ENCODE measurements around the gene PARD3.

Gene PARD3

DNA sequence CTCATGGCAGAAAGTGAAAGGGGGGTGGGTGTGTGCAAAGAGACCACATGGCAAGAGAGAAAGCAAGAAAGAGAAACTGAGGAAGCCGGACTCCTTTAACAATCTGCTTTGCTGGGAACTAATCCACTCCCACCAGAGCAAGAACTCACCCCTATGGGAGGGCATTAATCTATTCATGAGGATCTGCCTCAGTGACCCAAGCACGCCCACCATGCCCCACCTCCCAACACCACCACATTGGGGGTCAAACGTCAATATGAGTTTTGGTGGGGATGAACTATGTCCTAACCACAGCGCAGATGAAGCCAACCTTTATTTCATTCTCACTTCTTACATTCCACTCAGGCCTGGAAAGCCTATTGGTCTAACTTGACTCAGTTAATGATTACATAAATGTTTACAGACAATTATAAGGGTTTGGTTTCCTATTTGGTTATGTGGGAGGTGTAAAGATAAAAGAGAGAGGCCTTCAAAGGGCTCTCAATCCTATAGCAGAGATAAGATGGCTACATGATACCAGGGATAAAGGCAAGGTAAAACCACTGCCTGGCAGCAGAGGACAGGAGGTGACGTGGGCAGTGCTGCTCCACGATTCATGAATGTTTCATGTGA, 601.8 kb downstream of the PARD3 start:
- in situ Hi-C loops (cut with HindIII; ENCODE audit: low sequenced_read_pairs): no loop called here

DNA sequence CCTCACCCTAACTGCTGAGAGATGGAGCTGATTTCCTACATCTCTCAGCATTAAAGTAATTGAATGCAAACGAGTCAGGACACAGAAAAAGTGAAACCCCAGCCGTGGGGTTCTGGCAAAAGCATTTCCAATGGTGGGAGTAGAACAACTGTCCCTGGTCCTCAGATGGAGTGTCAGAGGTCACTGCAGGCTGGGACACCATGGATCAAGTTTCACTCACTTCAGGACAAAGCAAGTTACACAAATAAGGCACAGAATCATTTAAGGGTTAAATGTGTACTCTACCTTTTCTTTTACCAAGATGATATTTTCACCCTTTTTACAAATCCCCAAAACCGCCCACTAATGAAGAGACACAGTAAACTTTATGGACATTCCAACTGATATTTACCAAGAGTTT, 607.8 kb downstream of the PARD3 start:
- in situ Hi-C loops (cut with HindIII; ENCODE audit: low sequenced_read_pairs): no loop called here

DNA sequence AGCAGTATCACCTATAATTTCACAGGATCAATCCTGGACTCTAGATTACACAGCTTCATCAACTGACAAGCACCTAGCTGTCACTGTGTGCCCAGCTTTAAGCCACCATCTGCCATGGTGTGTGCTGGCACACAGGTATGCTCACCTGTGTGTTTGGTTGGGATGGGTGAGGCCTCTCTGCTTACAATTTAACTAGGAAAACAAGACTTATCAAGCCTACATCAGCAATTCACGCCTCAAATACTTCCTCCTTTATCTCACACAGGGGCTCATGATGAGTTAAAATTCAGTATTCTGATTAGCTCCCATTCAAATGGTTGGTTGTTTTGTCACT, 608.2 kb downstream of the PARD3 start:
- in situ Hi-C loops (cut with HindIII; ENCODE audit: low sequenced_read_pairs): no loop called here

DNA sequence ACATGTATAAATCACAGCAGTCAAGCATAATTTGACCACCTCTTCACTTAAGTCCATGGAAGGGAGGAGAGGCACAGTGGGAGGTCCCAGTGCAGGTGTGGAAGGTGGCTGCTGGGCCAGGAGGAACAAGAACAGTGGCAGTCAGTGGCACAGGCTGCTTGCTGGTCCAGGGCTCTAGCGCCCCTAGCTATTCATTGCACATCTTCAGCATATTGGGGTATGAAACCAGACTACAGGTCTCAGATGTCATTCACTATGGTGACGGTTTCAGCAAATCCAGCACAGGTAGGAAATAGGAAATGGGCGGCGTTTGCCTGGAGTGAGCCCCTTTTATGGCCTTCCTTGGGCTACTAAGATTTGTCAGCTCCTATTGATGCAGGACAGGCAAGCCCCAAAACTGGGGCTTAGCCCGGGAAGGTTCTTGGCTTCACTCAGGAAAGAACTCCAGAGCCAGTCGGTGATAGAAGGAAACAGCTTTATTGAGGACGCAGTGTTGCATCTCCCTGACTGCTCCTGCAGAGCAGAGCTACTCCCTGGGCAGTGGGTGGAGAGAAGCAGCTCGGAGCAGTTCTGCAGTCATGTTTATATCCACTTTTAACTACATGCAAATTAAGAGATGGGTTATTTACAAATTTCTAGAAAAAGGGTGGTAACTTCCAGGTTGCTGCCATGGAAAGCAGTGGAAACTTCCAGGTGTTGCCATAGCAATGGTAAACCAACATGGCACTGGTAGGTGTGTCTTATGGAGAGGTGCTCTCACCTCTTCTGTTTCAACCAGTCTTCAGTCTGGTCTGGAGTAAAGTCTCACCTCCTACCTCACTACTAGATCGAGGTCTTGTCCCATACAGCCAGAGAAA, 608.8 kb downstream of the PARD3 start:
- in situ Hi-C loops (cut with HindIII; ENCODE audit: low sequenced_read_pairs): no loop called here

DNA sequence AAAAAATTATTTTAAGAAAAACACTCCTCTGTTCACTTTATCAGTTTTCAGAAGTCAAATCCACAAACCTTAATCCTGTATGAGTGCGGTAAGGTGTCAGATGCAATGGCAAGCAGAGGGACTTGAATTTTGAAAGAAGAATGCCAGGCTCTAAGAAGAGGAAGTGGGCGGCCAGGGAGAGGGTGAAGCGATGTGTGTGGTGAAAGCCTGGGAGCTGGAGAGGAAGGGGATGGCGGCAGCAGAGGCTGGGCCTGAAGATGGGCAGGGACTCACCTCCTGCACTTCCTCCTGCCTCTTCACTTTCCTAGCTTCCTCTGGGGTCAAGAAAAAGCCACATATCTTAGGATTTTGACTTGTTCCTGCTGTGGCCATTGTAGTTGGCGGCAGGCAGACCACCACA, 609.6 kb downstream of the PARD3 start:
- in situ Hi-C loops (cut with HindIII; ENCODE audit: low sequenced_read_pairs): no loop called here

DNA sequence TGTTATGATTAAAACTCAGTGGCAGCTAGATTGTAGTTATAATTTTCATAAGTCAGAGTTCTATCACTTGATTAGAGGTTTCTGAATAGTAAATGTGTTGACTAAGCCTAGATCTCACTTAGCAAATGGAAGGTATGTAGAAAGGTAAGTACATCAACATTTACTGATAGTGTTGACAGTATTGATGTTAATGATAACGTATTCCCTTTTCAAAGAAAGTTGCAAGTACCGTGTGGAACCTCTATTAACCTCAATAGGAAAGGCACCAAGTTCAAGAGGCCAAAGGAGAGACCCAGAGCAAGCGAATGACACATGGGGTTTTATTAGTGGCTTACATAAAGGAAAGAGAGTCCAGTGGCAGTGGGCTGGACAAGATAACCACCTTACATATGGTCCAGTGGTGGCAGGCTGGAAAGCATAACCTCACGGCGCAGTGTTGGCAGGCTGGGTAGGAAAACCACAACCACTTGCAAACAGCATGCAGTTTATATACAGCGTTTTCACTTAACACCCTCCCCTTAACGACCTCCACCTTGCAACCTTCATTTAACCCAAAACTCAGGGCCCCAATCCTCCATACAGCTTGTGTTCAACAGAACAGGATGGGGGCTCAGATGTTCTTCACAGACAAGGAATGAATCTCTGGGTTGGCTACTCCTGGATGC, 611.0 kb downstream of the PARD3 start:
- in situ Hi-C loops (cut with HindIII; ENCODE audit: low sequenced_read_pairs): no loop called here

DNA sequence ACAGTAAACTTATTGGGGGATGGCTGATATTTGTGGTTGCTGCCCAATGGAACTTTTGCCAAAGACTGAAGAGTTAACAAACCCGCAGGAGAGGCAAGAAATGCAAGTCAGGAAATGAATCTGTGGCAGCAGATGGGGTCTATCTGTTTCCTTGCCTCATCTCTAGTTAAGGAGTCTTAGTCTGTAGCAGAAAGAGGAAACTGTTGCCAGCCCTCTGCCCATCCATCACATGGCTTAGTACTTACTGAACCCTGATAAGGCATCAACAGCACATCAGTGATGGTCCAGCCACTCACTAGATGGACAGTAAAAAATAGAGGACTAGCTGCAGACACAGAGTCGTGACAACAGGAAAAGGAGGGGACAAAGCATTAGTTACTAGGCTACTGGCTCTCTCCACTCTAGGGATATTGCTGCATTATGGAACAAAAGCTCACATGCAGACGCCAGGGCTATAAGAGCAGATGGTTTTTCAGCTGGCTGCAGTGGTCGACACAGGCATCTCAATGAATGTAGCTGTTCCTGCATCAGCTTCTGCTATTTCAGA, 614.7 kb downstream of the PARD3 start:
- in situ Hi-C loops (cut with HindIII; ENCODE audit: low sequenced_read_pairs): no loop called here

DNA sequence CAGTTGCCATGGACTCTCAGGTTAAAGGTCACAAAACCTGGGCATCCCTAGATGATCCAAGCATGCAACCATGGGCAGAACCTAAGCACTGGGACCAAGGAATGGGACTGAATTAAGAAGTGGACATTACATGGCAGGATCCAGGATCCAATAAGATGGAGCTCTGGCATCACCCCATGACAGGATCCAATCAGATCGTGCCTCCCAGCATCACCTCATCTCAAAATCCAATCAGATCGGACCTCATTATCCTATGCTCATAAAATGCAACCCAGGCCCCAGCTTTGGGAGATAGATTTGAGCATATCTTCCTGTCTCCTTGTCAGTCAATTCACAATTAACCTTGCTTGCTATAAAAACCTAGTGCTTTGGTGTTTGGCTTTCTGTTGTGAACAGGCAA, 616.1 kb downstream of the PARD3 start:
- in situ Hi-C loops (cut with HindIII; ENCODE audit: low sequenced_read_pairs): no loop called here

DNA sequence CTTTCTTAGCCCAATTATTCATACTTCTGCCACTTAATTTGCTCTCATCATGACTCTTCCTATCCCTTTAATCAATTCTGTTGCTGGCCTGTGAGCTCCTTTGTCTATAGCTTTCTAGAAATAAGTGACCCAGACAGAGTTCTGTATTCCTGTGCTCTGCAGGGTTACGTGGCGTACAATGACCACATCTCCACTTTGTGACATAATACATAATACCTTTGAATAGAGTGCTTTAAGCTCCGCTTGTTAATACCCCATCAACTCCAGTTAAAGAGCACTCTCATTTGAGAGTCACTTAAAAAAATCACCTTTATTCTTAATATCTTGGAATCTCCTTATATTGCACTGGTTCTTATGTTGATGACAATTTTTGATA, 619.0 kb downstream of the PARD3 start:
- in situ Hi-C loops (cut with HindIII; ENCODE audit: low sequenced_read_pairs): no loop called here

DNA sequence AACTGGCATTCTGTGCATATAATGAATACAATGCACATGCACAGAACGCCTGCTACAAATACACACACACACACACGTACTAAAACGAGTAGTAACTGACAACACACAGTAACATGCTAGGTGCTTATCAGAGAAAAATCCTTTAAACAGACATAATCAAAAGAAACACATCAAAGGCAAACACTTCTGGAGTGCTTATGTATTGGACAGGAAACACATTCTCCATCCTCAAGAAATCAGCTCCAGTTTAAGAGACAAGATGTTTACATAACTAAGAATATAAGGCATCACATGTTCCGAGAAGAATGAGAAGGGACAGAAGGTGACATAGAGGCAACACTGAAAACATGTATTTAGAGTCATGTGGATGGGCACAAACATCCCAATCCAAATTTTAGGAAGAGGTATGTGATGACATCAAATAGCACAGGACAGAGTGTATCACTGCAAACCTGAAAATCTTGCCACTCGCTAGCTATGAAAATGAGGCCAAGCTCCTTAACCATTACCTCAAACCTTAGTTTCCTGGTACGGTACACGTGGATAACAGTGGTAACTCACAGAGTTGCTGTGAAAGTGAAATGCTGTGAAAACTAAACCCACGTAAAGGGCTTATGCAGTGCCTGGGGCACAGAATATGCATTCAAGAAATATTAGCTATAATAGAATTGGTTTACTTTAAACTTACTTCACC, 619.6 kb downstream of the PARD3 start:
- in situ Hi-C loops (cut with HindIII; ENCODE audit: low sequenced_read_pairs): no loop called here

DNA sequence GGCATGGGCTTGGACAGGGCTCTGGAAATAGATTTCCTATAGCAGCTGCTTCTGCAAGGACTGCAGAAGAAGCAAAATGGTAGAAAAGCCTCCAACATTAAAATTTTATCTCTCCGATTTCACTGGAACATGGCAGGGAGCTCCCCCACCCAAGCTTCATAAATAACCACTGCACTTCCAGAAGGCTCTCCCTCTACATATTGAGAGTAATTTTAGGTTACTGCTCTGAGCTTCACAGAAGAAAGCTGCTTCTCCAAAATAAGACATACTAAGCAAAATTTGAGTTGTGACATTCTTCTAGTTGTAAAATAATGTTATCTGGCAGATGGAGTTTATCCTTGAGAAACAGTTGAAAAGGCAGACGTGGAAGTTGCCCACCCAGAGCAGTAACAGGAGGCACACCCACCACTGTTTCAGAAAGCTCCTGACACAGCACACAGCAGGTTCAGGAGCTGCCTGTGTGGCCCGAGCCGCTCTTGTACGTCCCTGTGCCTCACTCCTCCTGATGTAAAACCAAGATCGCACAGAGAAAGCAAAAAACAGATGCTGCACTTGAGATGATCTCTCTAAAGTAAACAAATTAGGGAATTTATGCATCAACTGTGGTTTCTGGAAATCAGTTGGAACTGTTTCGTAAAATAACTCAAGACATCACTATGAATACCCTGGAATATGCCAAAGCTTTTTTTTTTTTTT, 621.0 kb downstream of the PARD3 start:
- in situ Hi-C loops (cut with HindIII; ENCODE audit: low sequenced_read_pairs): no loop called here

DNA sequence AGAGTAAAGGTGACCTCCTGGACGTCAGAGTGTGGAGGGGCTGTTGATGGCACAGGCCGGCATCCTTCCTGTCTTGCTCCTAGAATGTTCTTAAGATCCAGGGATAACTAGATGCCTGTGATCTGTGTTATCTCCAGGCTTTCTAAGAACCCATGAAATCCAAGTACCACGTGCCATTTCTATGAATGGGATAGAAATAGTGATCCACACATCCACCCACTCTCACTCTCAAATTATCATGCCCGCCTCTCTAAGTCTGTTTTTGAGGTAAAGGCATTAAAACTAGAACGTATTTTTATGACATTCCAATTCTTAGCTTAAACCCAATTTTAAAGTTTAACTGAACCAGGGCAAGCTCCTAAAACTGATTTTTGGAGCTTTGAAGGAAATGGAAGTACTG, 622.5 kb downstream of the PARD3 start:
- in situ Hi-C loops (cut with HindIII; ENCODE audit: low sequenced_read_pairs): no loop called here

DNA sequence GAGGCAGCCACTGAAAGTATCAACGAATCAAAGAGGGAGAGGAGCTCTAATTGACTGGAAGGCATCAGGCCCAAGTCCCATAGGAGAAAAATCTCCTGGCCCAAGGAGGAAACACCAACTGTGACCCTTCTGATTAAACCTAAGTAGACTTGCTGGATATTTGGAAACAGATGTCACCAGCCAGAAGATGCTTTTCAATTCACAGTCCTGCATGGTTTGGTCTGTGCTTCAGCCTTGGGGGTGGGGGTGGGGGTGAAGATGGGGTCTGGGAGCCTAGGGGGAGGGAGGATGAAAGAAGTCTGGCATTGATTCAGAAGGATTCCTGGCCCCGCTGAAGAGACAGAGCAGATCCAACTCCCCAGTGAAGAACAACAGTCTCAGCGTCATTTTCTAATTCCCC, 623.7 kb downstream of the PARD3 start:
- in situ Hi-C loops (cut with HindIII; ENCODE audit: low sequenced_read_pairs): no loop called here

DNA sequence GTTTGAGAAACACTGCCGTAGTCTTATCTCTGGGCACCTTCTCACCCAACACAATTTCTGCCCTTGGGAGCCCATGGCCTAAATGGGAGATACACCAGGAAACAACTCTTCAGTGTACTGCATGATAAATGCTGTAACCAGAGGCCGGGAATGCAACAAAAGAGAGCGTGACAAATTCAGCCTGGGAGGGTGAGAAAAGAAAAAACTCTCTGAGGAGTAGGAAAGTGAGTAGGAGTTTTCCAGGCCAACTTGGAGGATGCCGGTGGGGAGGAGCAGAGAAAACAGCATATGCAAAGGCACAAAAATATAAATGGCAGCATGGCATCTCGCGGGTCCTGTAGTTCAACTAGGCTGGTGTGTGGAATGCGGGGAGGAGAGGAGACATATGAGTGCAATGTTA, 624.5 kb downstream of the PARD3 start:
- in situ Hi-C loops (cut with HindIII; ENCODE audit: low sequenced_read_pairs): no loop called here

DNA sequence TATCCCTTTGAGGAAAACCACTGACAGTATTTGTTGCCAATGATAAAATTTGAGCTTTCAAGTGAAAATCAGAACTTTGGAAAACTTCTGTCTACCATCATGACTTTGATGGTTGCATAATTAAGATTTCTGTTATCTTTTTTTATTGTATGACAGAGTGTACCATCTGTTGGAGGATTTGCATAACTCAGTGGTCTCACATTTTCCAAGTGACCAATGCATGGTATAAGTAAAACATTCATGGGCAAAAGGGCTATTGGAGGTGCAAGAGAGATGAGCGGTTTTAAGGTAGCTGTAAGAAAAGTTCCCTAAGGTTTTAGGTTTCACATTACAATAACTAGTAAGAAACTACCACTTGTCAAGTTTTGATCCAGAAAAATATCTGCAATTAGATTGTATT, 625.3 kb downstream of the PARD3 start:
- in situ Hi-C loops (cut with HindIII; ENCODE audit: low sequenced_read_pairs): no loop called here

DNA sequence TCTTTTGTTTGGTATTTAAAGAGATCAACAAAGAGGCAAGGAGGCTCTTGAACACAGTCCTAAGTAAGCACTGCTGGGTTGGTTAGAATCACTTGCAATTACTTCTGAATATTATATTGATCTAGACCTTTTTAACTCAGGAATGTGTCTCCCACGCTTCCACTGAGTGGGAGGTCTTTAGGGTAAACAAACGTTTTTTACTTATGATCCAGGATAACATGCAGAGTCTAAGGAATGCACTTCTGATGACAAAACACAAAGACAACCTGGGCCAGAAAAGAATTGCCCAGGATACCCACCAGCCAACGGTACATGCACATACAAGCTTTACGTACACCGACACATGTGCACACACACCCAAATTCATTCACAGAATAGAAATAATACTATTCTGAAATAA, 626.9 kb downstream of the PARD3 start:
- in situ Hi-C loops (cut with HindIII; ENCODE audit: low sequenced_read_pairs): no loop called here

DNA sequence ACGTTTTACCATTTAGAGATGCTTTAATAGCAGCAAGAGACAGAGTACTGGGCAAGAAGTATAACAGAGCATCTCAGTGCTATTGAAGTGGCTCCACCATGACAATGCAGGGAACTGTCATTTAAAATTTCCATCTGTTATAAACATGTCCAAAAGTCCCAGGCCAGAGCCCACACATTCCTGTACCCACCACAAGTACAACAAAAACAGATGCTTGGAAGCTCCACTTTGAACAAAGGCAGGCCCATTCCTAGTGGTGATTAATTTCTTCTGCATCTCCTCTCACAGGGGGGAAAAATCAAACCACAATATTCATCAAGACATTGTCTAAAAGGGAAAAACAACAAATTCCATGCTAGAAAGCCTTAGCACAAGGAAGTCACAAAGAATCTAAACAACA, 627.9 kb downstream of the PARD3 start:
- in situ Hi-C loops (cut with HindIII; ENCODE audit: low sequenced_read_pairs): no loop called here

DNA sequence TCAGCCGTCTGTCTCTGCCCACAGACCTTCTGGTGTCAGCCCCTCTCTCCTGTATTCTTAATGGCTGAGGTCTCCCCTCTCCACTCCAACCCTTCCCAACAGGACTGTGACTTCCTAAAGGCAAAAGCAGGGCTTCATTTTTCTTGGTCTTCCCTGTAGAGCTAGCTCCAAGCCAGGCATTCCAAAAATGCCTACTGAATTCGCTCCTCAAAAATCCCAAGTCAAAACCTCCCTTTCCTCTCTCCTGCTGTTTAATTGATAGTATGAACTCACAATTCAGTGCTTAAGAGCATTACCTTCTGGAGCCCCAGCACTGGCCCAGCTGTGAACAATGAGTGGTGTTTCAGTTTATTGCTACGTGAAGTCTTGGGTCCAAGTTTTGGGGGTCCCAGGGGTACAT, 628.4 kb downstream of the PARD3 start:
- in situ Hi-C loops (cut with HindIII; ENCODE audit: low sequenced_read_pairs): no loop called here

DNA sequence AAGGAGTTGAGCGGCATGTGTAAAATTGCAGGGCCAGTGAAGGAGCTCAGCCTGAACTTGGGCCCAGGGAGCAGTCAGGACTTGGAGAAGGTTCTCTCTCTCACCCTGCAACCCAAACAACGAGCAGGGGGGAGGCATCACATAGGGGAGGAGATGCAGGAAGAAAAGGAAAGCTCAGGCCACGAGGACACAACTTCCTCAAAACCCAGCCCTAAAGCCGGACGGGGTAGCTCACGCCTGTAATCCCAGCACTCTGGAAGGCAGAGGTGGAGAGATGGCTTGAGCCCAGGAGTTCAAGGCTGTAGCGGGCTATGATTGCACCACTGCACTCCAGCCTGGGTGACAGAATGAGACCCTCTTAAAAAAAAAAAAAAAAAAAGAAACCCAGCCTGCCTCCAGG, 629.1 kb downstream of the PARD3 start:
- in situ Hi-C loops (cut with HindIII; ENCODE audit: low sequenced_read_pairs): no loop called here

DNA sequence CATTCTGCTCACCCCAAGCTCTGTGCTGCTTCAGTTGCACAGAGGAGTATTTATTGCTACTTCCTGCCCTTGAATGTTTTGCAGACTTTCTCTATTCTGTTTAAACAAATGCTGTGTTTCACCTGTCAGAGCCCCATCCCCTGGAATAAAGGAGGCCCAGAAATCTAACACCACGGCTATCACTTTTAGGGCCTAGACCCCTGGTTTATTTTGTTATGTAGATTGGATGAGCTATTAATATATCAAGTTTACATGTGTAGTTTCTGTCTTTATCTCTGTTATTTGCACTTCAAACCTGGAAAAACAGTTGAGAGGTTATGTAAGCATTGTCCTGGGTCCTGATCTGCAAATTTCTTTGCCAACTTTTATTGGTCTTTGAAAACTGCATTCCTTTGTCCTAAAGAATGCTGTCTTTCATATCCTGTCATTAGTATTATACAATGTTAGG, 630.1 kb downstream of the PARD3 start:
- in situ Hi-C loops (cut with HindIII; ENCODE audit: low sequenced_read_pairs): no loop called here

DNA sequence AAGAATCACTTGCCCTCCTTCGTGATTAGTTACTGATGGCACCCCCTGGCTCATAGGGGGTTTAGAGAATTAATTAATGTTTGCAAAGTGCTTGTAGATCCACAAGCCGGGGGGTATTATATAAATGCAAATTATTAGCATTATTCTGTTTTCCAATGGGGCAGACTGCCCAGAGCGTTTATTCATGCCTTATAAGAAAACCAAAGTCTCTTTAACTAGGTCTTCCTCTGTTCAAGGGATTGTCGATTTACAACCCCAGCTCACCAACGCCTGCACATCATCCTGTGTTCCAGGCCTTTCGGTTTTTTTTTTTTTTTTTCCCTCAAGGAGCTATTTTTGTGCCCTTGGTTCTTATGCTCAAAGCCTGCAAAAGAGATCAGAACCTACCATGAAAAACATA, 630.7 kb downstream of the PARD3 start:
- in situ Hi-C loops (cut with HindIII; ENCODE audit: low sequenced_read_pairs): no loop called here

Data from endothelial cell of hepatic sinusoid (primary cell).